Ishikawa (cell line): ENCODE data around the gene ENO3.

ENCODE experiments used
- CEBPB ChIP-seq: IDR thresholded peaks from 2 replicates; pipeline ENCODE4 v1.6.1; 2012
- CREB1 ChIP-seq: IDR thresholded peaks from 2 replicates; pipeline ENCODE4 v1.6.1; 2012; ENCODE audit warnings: low read depth
- EGR1 ChIP-seq: IDR thresholded peaks from 2 replicates; pipeline ENCODE4 v1.6.1; 2012
- EP300 ChIP-seq: IDR thresholded peaks from 2 replicates; pipeline ENCODE4 v1.6.1; 2012; ENCODE audit warnings: borderline replicate concordance
- FOXM1 ChIP-seq: IDR thresholded peaks from 2 replicates; pipeline ENCODE4 v1.6.1; 2012; ENCODE audit warnings: low read depth, borderline replicate concordance
- NFIC ChIP-seq: IDR thresholded peaks from 2 replicates; pipeline ENCODE4 v1.6.1; 2012
- RAD21 ChIP-seq: IDR thresholded peaks from 2 replicates; pipeline ENCODE4 v1.6.1; 2012; ENCODE audit warnings: low read depth
- TAF1 ChIP-seq: IDR thresholded peaks from 2 replicates; pipeline ENCODE4 v1.6.1; 2012; ENCODE audit warnings: low read depth, mild to moderate bottlenecking
- TCF12 ChIP-seq: IDR thresholded peaks from 2 replicates; pipeline ENCODE4 v1.6.1; 2012; ENCODE audit warnings: low read depth
- TEAD4 ChIP-seq: IDR thresholded peaks from 2 replicates; pipeline ENCODE4 v1.6.1; 2012
- YY1 ChIP-seq: IDR thresholded peaks from 2 replicates; pipeline ENCODE4 v1.6.1; 2012; ENCODE audit warnings: low read depth
- ZBTB7A ChIP-seq: IDR thresholded peaks from 2 replicates; pipeline ENCODE4 v1.6.1; 2012; ENCODE audit warnings: low read depth
- TF ChIP-seq, protein P1 (sequence below): IDR thresholded peaks from 2 replicates; pipeline ENCODE4 v1.6.1; 2012
- TF ChIP-seq, protein P2 (sequence below): IDR thresholded peaks from 2 replicates; pipeline ENCODE4 v1.6.1; 2012; ENCODE audit warnings: low read depth, mild to moderate bottlenecking
- TF ChIP-seq, protein P3 (sequence below): IDR thresholded peaks from 2 replicates; pipeline ENCODE4 v1.6.1; 2012

ENO3 gene

DNA sequence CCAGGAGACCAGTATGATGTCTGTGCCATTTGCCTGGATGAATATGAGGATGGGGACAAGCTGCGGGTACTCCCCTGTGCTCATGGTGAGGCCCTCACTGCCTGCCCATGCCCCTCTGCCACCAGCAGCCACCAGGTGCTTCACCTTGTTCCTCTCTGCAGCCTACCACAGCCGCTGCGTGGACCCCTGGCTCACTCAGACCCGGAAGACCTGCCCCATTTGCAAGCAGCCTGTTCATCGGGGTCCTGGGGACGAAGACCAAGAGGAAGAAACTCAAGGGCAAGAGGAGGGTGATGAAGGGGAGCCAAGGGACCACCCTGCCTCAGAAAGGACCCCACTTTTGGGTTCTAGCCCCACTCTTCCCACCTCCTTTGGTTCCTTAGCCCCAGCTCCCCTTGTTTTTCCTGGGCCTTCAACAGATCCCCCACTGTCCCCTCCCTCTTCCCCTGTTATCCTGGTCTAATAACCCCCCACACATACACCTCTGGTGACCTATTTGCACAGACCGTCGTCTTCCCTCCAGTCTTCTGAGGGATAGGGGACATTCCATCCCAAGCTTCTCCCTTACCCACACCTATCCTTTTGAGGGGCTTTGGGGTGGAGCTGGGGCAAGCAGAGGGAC lies 6.3 kb upstream of the ENO3 start:
- TF ChIP-seq RAD21, result no peak
- TF ChIP-seq CEBPB, result no peak
- no peak for TF ChIP-seq EGR1
- TF ChIP-seq, protein P1, sequence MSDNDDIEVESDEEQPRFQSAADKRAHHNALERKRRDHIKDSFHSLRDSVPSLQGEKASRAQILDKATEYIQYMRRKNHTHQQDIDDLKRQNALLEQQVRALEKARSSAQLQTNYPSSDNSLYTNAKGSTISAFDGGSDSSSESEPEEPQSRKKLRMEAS, result no peak
- TF ChIP-seq CREB1, result no peak
- TF ChIP-seq EP300, result no peak
- no peak for TF ChIP-seq TEAD4
- no peak for TF ChIP-seq NFIC
- TF ChIP-seq FOXM1, result no peak
- TF ChIP-seq, protein P2, sequence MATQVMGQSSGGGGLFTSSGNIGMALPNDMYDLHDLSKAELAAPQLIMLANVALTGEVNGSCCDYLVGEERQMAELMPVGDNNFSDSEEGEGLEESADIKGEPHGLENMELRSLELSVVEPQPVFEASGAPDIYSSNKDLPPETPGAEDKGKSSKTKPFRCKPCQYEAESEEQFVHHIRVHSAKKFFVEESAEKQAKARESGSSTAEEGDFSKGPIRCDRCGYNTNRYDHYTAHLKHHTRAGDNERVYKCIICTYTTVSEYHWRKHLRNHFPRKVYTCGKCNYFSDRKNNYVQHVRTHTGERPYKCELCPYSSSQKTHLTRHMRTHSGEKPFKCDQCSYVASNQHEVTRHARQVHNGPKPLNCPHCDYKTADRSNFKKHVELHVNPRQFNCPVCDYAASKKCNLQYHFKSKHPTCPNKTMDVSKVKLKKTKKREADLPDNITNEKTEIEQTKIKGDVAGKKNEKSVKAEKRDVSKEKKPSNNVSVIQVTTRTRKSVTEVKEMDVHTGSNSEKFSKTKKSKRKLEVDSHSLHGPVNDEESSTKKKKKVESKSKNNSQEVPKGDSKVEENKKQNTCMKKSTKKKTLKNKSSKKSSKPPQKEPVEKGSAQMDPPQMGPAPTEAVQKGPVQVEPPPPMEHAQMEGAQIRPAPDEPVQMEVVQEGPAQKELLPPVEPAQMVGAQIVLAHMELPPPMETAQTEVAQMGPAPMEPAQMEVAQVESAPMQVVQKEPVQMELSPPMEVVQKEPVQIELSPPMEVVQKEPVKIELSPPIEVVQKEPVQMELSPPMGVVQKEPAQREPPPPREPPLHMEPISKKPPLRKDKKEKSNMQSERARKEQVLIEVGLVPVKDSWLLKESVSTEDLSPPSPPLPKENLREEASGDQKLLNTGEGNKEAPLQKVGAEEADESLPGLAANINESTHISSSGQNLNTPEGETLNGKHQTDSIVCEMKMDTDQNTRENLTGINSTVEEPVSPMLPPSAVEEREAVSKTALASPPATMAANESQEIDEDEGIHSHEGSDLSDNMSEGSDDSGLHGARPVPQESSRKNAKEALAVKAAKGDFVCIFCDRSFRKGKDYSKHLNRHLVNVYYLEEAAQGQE, result no peak
- no peak for TF ChIP-seq TAF1
- TF ChIP-seq, protein P3, sequence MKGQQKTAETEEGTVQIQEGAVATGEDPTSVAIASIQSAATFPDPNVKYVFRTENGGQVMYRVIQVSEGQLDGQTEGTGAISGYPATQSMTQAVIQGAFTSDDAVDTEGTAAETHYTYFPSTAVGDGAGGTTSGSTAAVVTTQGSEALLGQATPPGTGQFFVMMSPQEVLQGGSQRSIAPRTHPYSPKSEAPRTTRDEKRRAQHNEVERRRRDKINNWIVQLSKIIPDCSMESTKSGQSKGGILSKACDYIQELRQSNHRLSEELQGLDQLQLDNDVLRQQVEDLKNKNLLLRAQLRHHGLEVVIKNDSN, result no peak
- no peak for TF ChIP-seq YY1
- no peak for TF ChIP-seq ZBTB7A
- TF ChIP-seq TCF12, result no peak

DNA sequence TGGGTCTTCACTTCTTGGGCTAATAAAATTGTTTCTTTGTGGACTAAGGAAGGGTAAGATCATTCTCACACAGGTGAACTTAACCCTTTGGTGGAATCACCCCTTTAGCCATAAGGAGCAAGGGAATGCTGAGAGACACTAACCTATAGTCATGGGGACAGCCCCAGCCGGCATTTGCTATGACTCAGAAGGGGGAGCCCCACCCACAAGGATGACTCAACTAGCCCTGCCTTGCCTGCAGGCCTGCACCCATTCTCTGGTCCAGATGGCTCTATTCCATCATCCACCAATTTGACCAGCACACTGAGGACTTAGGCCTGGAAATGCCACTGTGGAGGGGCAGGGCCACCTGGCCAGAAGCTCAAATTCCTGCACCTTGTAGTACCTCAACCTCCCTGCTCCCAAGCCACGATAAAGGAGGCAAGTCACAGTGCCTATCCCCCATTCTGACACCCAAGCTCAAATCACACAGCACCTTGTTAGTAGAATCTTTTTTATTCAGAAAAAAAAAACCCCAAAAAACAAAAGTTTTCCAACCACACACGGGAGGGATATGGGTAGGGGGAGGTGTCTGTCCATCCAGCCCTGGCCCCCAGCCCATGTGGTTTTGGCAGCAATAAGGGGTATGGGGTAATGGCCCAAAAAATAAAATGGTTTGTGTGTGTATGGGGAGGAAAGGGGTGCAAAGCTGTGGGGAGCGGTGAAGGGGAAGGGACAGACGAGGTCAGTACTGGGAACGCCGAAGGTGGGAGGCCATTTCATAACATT lies 5.6 kb upstream of the ENO3 start:
- TF ChIP-seq, protein P3, result peak; percentile 23; the same call in 1 of the 2 replicates
- TF ChIP-seq NFIC (0 out of 2 replicates have a peak, but pooled peaks have one; percentile 17), EP300 (peak; percentile 31; the same call in 1 of the 2 replicates), FOXM1 (no peak), CEBPB (peak; percentile 42; the same call in 1 of the 2 replicates), ZBTB7A (no peak), CREB1 (no peak), EGR1 (no peak), TCF12 (0 out of 2 replicates have a peak, but pooled peaks have one; percentile 30), RAD21 (no peak), TEAD4 (peak; percentile 27; the same call in 1 of the 2 replicates), TAF1 (no peak), YY1 (no peak)
- TF ChIP-seq, protein P2, result no peak
- TF ChIP-seq, protein P1, result 0 out of 2 replicates have a peak, but pooled peaks have one; percentile 1

DNA sequence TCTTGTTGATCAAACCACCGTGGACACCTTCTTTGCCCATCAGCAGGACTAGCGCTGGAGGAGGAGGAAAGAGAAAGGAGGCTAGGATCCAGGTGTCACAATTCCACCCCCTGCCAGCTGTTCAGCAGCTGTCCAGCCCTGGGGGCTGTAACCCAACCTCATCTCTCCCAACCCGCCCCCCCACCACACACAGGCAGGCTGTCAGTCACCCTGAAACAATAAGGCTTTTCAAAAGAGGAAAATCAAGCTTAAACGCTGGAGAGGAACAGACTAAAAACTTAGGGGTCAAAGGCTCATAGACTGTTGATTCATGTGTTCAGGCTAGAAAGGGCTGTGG lies 5.0 kb upstream of the ENO3 start:
- TF ChIP-seq RAD21 (no peak), TAF1 (no peak), TCF12 (no peak), CEBPB (no peak), ZBTB7A (no peak), NFIC (no peak), EGR1 (no peak), EP300 (no peak), TEAD4 (no peak), CREB1 (no peak), FOXM1 (no peak), YY1 (no peak)
- TF ChIP-seq, protein P1, result no peak; the same call in 1 of the 2 replicates
- TF ChIP-seq, protein P3, result no peak
- TF ChIP-seq, protein P2, result no peak
